GM19043 (cell line): ENCODE results near the gene MED8.

ENCODE experiments used
- ATAC-seq: cut with Tn5 transposase; IDR thresholded peaks from one replicate; pipeline ENCODE4 v1.9.1; 2021; ENCODE audit warnings: low read depth; ENCODE audit not compliant: unreplicated experiment

Gene MED8

DNA sequence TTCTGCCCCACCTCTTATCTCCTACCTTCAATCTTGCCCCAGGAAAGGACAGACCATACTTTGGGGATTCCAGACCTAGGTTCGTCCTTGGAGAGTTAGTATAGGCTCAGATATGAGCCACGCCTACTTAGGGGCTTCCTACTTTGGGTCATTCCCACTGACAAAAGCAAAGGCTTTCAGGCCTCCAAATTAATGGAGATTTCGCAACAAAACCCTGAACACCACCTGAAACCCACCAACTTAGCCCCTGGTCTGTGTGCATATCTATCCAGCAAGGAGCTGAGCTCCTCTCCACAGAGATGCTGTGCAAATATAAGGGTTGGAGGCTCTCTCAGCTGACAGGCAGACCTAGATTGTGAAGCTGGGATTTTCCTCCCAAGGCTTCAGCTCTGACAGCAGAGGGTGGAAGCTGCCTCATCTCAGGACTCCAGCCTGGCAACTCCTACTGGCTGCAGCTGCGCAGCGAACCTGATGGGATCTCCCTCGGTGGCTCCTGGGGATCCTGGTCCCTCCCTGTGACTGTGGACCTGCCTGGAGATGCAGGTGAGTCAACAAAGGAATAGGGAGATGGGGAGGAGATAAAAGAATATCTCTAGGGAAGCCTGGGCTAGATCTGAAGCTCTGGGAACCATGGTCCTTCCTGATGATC lies 49.9 kb downstream of the MED8 start:
- ATAC-seq, result no peak

GRCh38 chr1:43338001-43338400 lies 51.6 kb downstream of the MED8 start:
- no peak for ATAC-seq

DNA sequence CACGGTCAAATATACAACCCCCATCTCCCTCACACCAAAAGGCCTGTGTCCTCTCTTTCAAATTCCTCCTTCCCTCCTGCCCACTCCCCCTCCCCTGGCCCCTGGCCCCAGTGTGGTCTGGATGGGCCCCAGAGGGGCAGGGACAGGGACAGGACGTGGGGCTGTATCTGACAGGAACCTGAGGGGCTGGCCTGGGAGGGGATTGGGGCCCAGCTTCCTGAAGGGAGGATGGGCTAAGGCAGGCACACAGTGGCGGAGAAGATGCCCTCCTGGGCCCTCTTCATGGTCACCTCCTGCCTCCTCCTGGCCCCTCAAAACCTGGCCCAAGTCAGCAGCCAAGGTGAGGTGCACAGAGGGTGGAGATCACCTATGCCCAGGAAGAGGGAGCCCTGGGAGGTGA lies 52.0 kb downstream of the MED8 start, which contains the start of gene MPL:
Gene MPL, plus strand, starts transcription at position 231 of the 400 bp plus-strand sequence. Its CDS starts 31 bp downstream, at position 262.
- no peak for ATAC-seq

DNA sequence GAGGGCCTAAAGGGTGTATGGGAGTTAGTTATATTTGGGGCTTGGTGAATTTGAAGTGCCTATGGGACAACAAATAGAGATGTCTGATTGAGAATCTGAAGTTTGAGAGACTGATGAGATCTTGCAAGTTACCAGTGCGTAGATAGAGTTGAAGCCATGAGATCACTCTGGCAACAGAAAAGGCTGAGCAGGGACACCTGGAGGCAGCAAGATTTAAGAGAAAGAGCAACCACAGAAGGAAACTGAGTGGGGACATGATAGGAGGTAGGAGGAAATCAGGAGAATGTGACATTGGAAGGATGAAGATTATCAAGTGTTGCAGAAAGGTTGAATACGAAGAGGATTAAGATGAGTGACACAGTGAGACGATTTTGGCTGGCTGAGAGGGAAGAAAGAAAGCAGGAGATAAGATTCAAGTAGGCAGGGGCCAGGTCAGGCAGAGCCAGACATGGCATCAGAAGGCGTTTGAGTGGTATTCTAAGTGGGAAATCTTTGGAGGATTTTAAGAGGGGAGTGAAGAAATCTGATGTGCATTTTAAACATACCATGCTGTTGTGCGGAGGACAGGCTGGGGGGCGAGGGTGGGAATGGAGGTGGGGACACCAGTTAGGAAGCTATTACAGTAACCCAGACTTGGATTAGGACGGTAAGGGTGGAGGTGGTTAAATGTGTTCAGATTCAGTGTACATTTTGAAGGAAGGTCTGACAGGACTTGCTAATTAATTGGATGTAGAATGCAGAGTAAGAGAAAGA lies 55.0 kb downstream of the MED8 start:
- no peak for ATAC-seq
